Left kidney (tissue), 8 donors: Measurements from ENCODE around the gene SERPINE3. TPM values are rescaled to one million over a fixed set of nuclear protein-coding genes. Genes with fewer than 3 reads are reported as not detected.

ENCODE experiments used
- DNase-seq: peaks from one replicate; pipeline ENCODE4 v3.0.0-alpha.2; 2013
- long read RNA-seq, 8 donors: transcript quantifications; one replicate each; lab custom pipeline, GENCODE V29; 2026
- polyA plus RNA-seq: library from polyadenylated mRNA; unstranded; fragments of 120-200 nt; gene quantifications from one replicate; pipeline ENCODE4 v1.2.1, GENCODE V29; 2013; ENCODE audit not compliant: insufficient read length

The SERPINE3 gene
- 0.95 TPM for polyA plus RNA-seq
- long read RNA-seq, donor 1: 0 reads
- long read RNA-seq, donor 2: 0 reads
- long read RNA-seq, donor 3: 0 reads
- long read RNA-seq, donor 4: 0 reads
- long read RNA-seq, donor 5: 0 reads
- long read RNA-seq, donor 6: 0 reads
- long read RNA-seq, donor 7: 0 reads
- long read RNA-seq, donor 8: 0 reads

DNA sequence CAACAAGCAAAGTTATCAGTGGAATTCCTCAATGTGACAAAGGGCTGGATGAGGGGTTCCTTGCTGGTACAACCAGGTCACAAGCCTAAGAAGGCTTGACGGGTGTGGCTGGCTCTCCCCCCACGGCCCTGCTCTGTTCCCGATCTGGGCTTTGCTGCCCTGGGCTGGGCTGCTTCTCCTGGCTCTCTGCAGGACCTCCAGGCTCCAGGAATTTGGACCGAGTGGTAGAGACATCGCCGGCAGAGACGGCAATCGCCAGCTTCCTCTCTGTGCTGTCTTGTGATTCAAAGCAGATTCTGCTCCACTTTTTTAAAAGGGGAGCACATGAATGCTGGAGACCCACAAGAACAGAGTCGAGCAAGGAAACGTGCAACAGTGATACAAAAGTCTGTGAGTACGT, at the start of gene SERPINE3:
SERPINE3 (plus strand) TSS at position 338 of the 400 bp plus-strand sequence. CDS start 1,401 bp downstream, outside the sequence.
- DNase-seq: no peak

DNA sequence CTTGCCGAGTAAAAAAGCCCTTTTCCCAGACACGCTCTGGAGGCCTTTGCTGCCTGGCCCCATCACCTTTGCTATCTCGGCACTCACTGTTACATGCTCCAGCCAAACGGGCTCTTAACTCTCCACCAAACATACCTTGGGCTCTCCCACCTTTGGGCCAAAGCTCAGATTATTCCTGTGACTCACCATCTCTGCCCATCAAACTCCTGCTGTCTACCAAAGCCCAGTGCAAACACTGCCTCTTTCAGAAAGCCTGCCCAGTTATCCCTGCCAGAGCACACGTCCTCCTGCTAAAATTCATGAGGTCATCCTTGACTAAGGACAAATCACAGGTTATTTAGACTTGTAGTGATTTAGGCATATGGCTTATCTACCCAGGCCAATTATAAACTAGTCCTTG, 48.1 kb upstream of the SERPINE3 start:
- DNase-seq: no peak

DNA sequence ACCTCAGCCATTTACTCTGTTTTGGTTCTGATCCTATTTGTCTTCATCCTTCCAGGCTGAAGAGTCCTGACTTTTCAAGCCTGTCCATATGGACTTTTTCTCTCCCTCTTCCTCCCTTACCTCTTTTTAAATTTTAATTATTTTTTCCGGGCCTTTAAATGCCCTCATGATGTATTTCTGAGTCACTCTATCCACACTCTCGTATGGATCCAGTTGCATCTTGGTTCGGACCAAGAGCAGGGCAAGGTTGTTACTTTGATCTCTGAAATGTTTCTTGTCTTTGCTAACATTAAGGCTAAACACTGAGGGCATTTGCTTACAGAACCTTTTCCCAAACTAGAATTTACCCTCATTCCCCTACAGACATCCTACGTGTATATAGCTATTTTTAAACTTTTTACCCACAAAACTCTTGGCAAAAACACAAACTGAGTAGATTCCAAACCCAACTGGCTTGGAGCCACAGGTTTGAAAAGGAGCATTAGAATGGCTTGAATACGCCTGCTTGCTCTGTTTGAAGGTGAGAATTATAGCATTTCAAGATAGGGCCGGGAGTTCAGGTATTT, 47.4 kb upstream of the SERPINE3 start:
- DNase-seq: no peak

DNA sequence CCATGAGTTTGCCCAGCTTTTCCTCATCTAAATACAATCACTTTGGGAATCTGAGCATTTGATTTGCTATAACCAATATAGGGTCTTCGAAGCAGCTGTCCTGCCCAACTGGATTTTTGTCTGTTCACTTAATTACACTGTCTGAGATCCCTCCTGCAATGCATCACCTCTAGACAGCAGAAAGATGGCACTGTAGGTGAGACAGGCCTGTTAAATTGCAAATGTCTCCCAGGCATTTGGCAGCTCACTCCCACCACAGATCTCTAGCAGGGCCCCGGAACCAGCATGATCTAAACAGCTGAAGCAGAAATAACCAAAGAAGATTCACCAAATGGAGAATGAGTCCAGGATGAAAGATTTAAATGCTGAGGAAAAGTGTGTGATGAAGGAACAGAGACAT, 41.9 kb upstream of the SERPINE3 start:
- no peak for DNase-seq

DNA sequence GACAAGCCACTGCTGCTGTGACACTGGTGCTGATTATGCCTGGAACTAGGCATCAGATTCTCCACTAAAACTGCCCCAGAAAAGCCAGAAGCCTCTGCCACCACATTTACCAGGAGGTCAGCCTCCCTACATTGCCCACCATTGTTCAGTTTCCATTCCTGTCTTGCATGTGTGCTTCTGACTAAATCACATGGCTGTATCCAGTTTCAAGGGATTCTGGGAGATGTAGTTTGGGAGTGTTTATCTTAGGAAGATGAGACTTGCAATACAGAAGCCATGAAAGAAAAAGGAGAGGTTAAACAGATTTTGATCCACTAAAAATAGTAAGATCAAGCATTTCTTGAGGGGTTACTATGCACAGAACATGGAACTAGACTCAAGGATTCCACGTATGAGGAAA, 40.7 kb upstream of the SERPINE3 start:
- no peak for DNase-seq

DNA sequence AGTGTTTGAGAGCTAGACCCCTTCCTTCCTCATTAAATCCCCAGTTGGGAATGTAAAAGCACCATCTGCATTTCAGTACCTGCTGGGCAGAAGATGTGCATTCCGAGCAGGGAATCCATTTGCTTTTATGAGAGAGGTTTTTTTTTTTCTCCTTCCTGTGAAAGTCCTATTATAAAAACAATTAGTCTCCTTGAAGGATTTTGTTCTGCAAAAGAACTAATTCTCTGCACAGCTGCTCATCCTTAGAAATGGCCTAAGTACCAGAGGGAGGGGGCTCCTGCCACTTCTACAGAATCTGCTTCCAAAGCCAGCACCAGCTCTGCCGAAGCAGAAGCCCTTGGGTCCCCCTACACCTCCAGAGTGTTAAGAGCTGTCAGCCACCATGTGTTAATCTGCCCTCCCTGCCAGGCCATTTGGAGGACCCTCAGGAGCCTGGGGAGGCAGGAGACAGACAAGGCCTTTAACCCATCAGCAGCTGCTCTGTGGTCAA, 36.4 kb upstream of the SERPINE3 start:
- no peak for DNase-seq

DNA sequence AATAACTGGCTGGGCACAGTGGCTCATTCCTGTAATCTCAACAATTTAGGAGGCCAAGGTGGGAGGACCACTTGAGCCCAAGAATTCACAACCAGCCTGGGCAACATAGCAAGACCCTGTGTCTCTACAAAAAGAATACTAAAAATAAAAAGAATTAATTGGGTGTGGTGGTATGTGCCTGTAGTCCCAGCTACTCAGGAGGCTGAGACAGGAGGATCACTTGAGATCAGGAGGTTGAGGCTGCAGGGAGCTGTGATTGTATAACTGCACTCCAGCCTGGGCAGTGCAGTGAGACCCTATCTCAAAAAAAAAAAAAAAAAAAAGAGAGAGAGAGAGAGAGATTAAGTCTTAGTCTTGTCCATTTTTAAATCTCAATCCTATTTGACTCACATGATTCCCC, 35.6 kb upstream of the SERPINE3 start:
- no peak for DNase-seq

DNA sequence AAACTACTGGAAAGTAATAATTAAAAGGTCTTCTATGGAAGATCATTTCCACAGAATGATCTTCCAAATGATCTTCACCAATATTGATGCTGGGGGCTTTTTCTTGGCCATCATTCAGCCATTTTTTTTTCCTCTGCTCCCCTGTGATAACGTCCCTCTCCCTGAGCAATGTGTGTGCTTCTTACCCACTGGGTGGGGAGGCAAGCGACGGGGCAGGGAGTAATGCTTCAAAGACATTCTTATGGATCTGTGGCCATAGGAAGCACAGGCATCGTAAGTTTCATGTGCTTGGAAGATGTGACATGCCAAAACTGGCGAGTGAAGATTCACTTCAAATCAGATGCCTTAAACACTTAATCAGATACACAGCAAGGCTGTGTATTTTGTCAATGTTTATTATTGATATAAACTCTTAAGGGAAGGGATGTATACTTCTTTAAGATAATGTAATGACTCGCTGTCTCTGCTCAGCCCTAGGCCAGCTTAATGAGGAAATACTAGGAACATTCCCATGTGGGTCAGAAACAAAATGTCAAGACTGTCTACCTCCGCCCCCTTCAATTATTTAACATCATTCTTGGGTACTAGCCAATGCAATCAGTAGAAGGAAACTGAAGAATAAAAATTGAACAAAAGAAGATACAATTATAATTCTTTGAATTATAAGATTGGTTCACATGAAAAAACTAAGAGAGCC, 34.1 kb upstream of the SERPINE3 start:
- no peak for DNase-seq

DNA sequence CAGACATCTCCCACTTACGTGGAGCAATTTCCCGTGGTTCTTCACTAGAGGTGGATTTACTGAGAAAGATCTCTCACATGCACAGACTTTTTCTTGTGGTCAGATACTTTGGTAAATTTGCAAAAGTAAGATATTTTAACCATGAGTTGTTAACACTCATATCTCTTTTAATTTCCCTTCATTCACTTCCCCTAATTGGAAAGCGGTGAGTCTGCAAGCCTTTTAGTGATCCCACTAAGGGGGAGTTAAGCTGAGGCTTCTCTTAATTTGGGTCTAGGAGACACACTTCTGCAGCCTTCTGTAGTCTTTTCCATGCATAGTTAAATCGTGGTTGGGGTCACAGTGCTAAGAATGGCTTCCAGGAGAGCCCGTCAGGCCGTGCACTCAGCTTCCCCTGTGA, 30.7 kb upstream of the SERPINE3 start:
- DNase-seq: no peak

DNA sequence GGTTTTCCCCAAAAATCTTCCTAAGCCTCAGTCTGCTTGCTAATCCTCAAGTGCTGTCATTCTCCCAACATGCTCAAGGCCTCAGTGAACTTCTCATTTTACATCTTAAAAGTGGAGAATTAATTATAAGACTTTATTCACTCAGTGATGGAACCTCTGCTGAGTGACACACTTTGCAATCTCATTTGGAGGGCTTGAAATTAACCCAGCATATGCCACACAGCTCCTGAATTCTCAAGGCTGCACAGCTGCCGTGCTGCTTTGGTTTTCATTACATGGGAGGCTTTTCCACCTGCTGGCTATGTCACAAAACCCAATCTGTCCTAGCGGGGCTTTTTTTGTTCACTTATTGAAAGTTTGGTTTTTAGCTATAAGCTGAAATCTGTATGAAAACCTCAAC, 28.3 kb upstream of the SERPINE3 start:
- no peak for DNase-seq

DNA sequence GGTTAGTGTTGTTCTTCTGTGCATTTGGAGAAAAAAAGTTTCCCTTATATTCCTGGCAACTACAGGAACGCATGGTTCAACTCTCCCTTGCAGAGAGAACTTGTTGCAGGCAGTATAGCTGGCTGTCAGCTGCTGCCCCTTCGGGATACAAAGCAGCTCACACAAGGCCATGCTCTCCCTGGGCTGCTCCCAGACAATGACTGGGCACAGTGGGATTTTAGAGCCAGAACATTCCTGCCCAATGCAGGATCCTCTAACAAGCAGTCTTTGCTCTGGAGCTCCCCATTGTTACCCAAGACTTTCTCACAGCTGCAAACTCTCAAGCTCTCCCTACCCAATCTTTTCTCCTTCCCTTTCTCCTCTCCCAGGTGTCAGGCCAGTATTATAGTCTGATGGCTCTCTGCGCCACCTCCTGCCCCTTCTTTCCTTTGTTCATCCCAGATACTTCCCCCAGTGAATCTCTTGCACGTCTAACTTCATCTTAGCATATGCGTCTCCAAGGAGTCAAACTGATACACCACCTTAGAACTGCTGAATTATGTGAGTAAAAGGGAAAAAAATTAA, 27.5 kb upstream of the SERPINE3 start:
- DNase-seq: no peak

DNA sequence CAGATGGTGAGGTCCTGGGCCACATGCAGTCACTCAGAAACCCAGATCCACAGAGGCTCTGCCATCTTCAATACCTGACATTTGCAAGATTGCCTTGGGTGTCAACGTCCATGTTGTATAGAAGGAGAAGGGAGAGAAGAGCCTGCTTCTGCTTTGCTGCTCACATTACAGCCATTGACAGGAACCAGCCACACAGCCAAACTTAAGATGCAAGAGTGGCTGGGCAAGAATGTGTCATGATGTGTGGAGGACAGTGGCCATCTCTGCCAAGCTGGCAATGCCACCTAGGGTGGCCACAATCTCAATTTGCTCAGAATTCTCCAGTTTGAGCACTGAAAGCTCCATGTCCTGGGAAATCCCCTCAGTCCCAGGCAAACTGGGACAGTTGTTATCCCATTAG, 25.9 kb upstream of the SERPINE3 start:
- no peak for DNase-seq

DNA sequence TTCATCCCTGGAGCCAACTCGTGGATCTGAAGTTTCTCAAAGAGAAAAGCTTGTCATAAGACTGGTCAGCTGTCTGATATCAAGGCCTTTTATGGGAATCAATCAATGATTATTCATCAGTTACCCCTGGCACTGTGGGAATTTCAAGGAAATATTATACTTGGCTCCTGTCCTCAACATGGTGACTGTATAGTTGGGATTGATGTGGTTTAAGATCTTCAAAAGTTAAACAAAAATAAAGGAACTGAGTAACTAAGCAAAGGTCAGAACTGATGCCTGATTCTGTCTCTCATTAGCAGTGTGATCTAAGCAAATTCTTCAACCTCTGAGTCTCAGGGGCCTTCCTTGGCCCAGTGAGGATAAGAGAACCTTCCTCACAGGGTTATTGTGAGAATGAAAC, 22.2 kb upstream of the SERPINE3 start:
- DNase-seq: no peak

DNA sequence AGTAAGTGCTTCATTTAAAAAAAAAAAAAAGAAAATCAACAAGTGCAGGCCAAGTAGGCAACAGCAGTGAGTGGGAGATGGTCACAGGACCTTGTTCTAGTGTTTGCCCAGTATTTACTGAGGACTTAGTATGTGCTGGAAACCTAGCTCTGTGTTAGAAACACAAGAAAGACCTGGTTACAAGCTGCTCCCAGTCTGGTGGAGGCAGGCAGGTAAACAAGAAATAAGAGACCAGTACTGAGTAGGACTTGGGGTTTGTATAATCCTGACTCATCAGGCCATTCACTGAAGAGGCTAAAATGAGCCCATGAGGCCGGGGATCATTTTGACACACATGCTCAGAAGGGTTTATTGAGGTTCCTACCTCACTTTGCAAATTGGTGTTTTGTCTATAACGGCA, 21.5 kb upstream of the SERPINE3 start:
- DNase-seq: no peak

DNA sequence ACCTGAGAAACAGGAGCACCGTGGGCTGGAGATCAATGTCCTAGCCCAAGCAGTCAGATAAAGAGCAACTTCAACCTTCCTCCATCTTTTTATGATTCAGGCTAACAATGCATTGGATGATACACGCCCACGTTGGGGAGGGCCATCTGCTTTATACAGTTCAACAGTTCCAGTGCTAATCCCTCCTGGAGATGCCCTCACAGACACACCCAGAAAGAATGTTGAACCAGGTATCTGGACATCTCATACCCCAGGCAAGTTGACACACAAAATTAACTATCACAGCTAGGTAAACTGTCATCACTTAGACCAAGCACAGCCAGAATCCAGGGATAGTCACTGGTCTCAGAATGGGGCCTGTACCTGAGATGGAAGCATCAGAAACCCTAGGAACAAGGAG, 20.6 kb upstream of the SERPINE3 start:
- no peak for DNase-seq

DNA sequence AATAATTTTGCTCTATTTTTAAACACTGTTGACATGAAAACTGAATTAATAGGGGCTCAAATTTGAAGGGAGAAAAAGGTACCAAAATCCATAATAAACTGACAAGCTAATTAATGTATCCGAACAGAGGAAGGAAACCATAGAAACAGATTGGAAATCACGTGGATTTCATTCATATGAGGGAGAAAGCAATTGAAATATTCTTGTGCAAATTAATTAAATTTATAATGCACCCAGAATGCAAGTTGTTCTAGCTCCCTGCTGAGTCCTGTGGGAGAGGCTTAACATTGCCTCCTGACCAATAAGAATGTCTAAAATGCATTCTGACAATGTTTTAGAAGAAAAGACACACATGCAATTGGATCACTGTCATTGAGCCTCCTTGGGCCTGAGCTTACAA, 17.7 kb upstream of the SERPINE3 start:
- no peak for DNase-seq

DNA sequence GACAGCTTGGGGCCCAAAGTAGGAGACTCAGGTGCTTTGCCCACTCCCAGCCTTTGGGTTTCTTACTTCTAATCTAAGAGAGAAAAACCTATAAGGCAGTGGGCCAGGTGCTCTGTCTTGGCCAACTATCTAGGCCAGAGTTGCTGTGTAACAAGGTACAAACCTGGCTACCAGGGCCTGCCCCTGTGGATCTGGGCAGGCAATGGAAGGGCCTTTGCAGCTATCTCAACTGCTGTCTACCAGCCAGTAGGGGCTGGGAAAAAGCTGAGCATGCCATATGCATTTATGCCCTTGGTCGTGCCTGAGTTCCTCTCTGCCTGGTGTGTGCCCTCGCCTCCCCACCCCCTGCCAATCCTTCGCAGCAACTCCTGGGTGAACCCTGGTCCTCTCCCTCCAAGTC, 16.7 kb upstream of the SERPINE3 start:
- no peak for DNase-seq

DNA sequence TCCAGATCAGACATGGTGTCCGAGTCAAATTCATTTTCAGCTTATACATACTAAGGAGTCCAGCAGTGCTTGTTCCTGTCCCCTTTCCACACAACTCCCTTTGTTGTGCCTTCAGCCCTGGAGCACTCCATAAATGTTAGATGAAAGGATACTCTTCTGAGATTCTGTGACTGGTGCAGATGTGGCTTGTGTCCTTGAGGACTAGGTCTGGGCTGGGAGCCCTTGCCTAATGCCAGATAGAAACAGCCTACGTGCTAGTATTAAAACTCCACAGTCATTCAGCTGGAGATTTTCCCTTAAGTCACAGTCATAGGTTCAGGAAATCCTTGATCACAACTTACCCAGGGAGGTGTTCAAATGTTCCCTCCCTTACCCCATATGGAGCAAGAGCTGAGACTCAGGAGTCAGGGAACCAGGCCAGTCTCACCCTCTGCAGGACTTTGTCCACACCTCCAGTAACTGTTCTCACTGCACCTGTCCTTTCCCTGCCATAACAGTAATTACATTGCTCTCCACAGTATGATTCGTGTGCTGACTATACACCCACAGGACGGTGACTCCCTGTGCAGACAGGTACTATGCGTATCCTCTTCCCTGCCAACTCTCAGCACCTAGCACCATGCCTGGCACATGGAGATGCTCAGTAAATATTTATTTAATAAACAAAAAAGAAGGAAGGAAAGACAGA, 15.5 kb upstream of the SERPINE3 start:
- no peak for DNase-seq

DNA sequence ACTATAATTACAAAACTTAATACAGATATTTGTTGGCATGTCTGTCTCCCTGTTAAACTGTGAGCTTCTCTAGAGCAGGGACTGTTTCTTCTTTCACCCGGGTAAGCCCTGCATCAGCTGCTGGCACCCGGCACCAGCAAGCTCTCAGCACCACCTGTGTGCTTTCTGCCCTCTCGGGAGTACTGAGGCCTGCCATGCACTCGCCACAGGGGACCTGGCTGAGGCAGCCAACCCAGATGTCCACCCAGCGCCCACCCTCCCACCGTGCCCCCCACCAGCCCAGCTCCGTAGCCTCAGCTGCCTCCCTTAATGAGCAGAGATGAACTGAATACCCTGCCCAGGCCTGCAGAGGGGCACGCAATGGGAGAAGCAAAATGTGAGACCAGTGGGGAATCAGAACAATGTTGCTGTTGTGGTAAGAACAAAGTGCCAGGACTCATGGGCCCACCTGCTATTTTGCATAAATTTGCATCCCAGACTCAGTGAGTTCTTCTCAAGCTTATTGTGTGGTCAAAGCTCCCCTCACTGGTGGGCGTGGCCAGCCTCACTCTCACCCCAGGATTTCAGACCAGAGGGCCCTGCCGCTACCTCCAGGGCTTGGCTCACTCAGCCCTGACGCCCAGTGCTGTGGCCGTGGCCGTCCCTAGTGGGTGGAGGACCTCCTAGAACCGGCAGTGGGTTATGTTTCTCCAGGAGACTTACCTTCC, 14.6 kb upstream of the SERPINE3 start:
- DNase-seq: no peak

DNA sequence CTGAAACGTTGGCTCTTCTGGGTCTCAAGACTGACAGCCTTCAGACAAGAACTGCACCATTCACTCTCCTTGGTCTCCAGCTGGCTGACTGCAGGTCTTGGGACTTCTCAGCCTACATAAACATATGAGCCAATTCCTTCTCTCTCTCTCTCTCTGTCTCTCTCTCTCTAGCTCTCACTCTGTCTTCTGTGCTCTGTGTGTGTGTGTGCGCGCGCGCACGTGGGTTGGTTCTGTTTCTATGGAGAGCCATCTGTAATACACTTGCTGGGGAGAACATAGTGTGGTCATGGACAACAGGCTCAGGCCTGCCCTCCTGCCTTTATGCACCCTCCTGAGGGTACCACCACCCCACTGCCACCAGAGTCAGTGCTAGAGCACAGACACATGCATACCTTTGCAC, 13.7 kb upstream of the SERPINE3 start:
- no peak for DNase-seq

DNA sequence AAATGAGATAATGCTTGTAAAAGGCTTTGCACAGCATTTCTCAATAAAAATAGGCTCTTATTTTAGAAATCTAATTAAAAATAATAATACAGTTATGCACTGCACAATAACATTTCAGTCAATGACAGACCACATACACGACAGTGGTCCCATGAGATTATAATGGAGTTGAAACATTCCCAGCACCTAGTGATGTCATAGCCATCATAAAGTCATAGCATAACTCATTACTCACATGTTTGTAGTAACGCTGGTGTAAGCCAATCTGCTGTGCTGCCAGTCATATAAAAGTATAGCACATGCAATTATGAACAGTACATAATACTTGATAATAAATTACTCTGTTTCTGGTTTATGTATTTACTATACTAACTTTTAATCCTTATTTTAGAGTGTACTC, 12.7 kb upstream of the SERPINE3 start:
- DNase-seq: no peak

DNA sequence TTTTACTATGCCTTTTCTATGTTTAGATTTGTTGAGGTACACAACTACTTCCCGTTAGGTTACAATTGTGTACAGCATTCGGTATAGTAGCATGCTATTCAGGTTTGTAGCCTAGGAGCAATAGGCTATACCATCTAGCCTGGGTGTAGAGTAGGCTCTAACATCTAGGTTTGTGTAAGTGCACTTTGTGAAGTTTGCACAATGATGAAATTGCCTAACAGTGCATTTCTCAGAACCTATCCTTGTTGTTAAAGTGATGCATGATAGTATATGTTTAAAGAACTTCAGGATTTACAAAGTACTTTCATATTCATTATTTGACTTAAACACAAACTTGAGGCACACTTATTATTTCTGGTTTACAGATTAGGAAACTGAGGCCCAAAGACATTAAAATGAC, 11.5 kb upstream of the SERPINE3 start:
- DNase-seq: no peak
